Limb (tissue), 2 donors: ENCODE results near the gene SVOPL.
"Not testable (repeated sequence)": the region's sequence is repeated elsewhere in the genome, so short reads cannot be mapped to it uniquely, and the experiment has no call there.

Experiments
- DNase-seq, 2 donors: peaks; one replicate each; pipeline ENCODE4 v3.0.0-alpha.2; 2016; ENCODE audit errors: extremely low spot score in 2 of 2

The SVOPL gene

GRCh38 chr7:138700857-138701536 lies at the start of gene SVOPL:
TSS of gene SVOPL (minus strand) at chr7:138701362. CDS start at chr7:138679045, 22,317 bp downstream.
- no peak for DNase-seq

- DNase-seq = no peak
Observed at GRCh38 chr7:138750473-138750872, 49.3 kb upstream of the SVOPL start.

DNA sequence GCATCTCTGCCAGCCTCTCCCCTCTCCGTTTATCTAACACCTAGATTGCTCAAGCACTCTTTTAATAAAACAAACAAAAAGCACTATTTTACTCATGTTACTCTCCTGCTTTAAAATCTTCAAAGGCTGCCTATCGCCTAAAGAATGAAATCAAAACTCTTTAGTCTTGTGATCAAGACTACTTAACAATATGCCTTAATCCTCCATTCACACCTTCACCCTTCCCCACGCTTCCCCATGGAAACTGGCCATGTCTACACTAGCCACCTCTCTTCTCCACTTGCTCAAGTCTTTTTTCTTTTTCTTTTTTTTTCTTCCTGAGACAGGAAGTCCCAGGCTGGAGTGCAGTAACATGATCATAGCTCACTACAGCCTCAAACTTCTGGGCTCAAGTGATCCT lies 48.8 kb upstream of the SVOPL start:
- no peak for DNase-seq

DNA sequence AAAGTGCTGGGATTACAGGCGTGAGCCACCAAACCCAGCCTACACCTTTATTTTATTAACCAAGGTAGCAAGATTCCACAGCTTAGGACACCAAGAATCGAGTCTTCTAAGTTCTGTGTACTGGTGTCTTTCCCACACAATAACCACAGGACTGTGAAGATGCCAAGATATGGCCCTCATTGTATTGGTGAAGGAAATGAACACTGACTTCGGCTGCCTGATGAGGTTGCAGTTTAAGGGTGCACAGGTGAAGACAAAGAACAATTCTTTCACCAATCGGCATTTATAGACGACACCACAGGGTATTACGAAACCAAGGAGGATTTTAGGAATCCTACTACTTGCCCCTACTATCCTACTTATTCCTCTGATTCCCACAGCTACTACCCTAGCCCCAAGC lies 47.5 kb upstream of the SVOPL start:
- no peak for DNase-seq

GRCh38 chr7:138746073-138746472 lies 44.9 kb upstream of the SVOPL start:
- DNase-seq = no peak

DNA sequence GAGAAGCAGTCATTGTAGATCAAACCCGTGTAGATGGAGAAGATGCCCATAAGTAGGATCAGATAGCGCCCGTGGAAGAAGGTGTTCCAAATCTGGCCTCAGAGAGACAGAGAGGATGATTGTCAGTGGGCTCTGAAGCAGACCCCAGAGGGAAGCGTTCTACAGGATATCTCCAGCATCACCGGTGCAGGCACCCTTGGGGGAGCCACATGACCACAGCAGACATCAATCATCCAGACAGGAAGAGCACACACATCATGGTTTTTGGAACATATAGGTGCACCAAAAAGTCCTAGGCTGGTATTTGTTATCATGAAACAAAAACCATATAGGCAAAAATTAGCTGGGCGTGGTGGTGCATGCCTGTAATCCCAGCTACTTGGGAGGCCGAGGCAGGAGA lies 44.0 kb upstream of the SVOPL start:
- no peak for DNase-seq

DNA sequence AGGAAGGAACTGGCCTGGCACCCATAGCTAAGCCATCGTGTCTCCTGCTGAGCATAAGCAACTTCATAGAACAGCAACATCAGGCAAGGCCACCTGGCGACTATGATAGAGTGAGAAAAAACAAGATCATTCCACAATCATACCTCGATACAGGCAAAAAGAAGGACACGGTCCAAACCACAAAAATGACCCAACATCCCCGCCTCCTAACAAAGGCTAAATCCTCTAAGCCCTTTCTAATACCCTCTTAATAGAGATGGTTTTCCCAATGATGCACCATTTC lies 40.2 kb upstream of the SVOPL start:
- no peak for DNase-seq

GRCh38 chr7:138739859-138740258 lies 38.7 kb upstream of the SVOPL start:
- no peak for DNase-seq

GRCh38 chr7:138738551-138739335 lies 37.6 kb upstream of the SVOPL start:
- peak; percentile 90 to 93 for DNase-seq

DNA sequence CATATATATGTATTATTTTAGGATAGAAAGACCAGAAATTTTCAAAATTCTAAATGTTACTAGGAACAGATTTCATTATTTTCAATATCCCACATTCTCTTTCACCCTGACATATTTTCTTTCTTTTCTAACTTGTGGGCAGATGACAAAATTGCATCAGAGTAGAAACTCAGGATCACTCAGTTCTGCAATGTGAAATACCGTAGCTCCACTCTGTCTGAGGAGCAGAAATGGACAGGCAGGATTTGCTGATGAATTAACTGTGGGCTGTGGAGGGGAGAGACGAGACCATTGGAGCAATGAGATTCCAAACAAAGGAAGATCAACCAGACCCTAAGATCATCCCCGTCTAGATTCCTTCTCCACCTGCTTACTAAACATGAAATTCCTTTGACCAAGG lies 37.0 kb upstream of the SVOPL start:
- no peak for DNase-seq

DNA sequence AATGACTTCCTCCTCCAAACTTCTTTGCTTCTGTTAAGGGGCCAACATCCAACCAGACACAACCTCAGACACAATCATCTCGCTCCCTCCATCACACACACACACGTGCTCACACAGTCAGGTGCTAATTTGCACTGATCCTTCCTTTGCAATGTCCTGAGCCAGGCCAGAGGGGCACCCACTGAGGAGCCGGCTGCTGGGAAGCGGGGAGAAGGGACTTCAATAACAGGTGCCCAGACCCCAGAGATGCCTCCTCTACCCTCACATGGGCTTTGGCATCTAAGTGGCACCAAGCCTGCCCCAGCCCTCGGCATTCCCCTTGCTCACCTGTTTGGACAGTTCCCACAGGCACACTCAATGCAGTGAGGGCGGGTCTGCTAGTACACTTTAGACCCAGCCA lies 34.2 kb upstream of the SVOPL start:
- DNase-seq = no peak

- not testable (repeated sequence) for DNase-seq
Observed at GRCh38 chr7:138731733-138732132, 30.6 kb upstream of the SVOPL start.

- DNase-seq = no peak
Observed at GRCh38 chr7:138729444-138729843, 28.3 kb upstream of the SVOPL start.

- DNase-seq = no peak
Observed at GRCh38 chr7:138727336-138728099, 26.4 kb upstream of the SVOPL start.

DNA sequence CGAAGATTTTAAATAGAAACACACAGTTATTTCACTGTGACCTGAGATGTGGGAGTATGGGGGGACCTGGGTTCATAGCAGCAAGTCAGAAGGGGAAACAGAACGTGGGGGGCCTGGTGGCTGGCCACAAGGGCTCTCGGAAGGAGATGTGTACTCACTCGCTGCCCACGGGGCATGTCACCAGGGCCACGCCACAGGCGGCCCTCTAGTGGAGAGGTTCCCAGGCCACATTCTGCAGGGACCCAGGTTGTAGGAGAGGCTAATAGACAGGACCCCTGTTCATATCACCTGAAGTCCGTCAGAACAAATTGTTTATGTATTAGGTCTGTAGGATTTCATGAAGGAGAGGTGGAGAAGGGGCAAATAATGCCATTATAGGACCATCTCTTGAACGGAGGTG lies 25.1 kb upstream of the SVOPL start:
- DNase-seq = no peak

DNA sequence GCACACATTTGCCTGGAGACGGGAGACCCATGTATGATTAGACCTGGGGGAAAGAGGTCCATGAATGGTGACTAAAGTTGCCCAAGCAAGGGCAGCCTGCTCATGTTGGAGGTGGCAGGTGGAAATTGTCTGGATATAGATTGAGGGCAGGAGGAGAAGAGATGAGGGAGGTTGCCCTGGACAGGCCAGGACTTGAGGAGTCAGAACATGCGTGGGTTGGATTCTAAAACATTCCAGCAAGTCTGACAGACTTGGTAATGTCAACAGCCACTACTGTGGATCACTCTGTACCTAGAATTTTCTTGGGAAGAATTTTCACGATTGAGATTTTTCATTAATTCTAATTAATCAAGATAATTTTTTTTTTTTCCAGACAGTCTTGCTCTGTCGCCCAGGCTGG lies 19.1 kb upstream of the SVOPL start:
- no peak for DNase-seq

DNA sequence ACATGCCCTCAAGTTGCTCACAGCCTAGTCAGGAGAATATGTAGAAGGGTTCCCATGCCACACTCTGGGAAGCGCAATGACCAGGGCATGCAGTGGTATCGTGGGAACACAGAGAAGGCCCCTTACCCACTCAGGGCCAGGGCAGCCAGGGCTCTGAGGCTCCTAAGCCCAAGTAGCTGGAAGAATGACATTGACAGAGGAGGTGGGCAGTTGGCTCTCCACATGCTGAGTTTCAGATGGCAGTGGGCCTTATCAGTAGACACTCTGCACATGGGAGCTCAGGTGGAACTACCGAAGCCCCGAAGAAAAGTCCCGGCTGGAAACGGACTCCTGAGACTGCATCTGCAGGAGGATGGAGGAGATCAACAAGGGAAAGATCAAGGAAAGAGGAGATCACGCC lies 15.7 kb upstream of the SVOPL start:
- DNase-seq = no peak

GRCh38 chr7:138713191-138713590 lies 12.0 kb upstream of the SVOPL start:
- DNase-seq = no peak

GRCh38 chr7:138712652-138713051 lies 11.5 kb upstream of the SVOPL start:
- no peak for DNase-seq

GRCh38 chr7:138710536-138711385 lies 9.6 kb upstream of the SVOPL start:
- DNase-seq = no peak

- DNase-seq = no peak
Observed at GRCh38 chr7:138705167-138705566, 4.0 kb upstream of the SVOPL start.

- DNase-seq = no peak
Observed at GRCh38 chr7:138701537-138701923, 368 bp upstream of the SVOPL start.
